Neuronal stem cell (in vitro differentiated cells): ENCODE results near the gene VDAC1.
A peak's percentile ranks its signal among the peaks of the same experiment; 100 is the strongest.

Source experiments
- DNase-seq: peaks from one replicate; pipeline ENCODE4 v3.0.0-alpha.2; 2013; ENCODE audit warnings: low spot score
- H2AFZ ChIP-seq: one replicate; pipeline ENCODE4 v1.6.1; 2013; ENCODE audit warnings: mild to moderate bottlenecking, low read length, inconsistent platforms
- H2AK5ac ChIP-seq: 2 replicates; pipeline ENCODE4 v1.6.1; 2013; ENCODE audit warnings: low read depth, mild to moderate bottlenecking, inconsistent platforms, low read length, moderate library complexity, mixed read lengths
- H2BK120ac ChIP-seq: 2 replicates; pipeline ENCODE4 v1.6.1; 2013; ENCODE audit warnings: low read depth, mild to moderate bottlenecking, inconsistent platforms, low read length, moderate library complexity, mixed read lengths
- H2BK12ac ChIP-seq: one replicate; pipeline ENCODE4 v1.6.1; 2013; ENCODE audit warnings: low read length, inconsistent platforms
- H2BK15ac ChIP-seq: 2 replicates; pipeline ENCODE4 v1.6.1; 2013; ENCODE audit warnings: mild to moderate bottlenecking, low read length, inconsistent platforms, mixed read lengths
- H2BK5ac ChIP-seq: one replicate; pipeline ENCODE4 v1.6.1; 2013; ENCODE audit warnings: inconsistent platforms, mild to moderate bottlenecking, low read length, moderate library complexity
- H3K14ac ChIP-seq: one replicate; pipeline ENCODE4 v1.6.1; 2013; ENCODE audit warnings: low read length, inconsistent platforms
- H3K18ac ChIP-seq: 2 replicates; pipeline ENCODE4 v1.6.1; 2013; ENCODE audit warnings: low read length, inconsistent platforms
- H3K23ac ChIP-seq: 2 replicates; pipeline ENCODE4 v1.6.1; 2013; ENCODE audit warnings: low read depth, mild to moderate bottlenecking, mixed read lengths, low read length, inconsistent platforms; ENCODE audit not compliant: poor library complexity
- H3K27ac ChIP-seq: replicated peaks from 3 replicates; pipeline ENCODE4 v1.5.1; 2013; ENCODE audit warnings: low read length, inconsistent platforms
- H3K27me3 ChIP-seq, 3 experiments: 2 replicates each; pipeline ENCODE4 v1.6.1; 2013; ENCODE audit warnings: low read length in 3 of 3, mild to moderate bottlenecking in 2 of 3, inconsistent platforms in 1 of 3, low read depth in 1 of 3, mixed read lengths in 1 of 3, moderate library complexity in 1 of 3; ENCODE audit not compliant: control insufficient read depth in 3 of 3, insufficient read depth in 3 of 3
- H3K36me3 ChIP-seq, 2 donors: replicated peaks in 1 of 2; 2 replicates each; pipeline ENCODE4 v1.6.1; 2013; ENCODE audit warnings: low read length in 2 of 2; ENCODE audit not compliant: control insufficient read depth in 2 of 2, insufficient read depth in 2 of 2
- H3K4ac ChIP-seq: 2 replicates; pipeline ENCODE4 v1.6.1; 2013; ENCODE audit warnings: inconsistent platforms, mild to moderate bottlenecking, low read length, moderate library complexity
- H3K4me1 ChIP-seq, 2 donors: 1 replicate in 1 of 2; 2 replicates in 1 of 2; pipeline ENCODE4 v1.6.1; 2013; ENCODE audit warnings: low read length in 2 of 2, low read depth in 1 of 2; ENCODE audit not compliant: control insufficient read depth in 2 of 2, insufficient read depth in 1 of 2
- H3K4me2 ChIP-seq: one replicate; pipeline ENCODE4 v1.6.1; 2013; ENCODE audit warnings: mild to moderate bottlenecking, low read length, inconsistent platforms; ENCODE audit not compliant: insufficient read depth, poor library complexity, severe bottlenecking
- H3K4me3 ChIP-seq, 2 donors: 2 replicates each; pipeline ENCODE4 v1.5.1; 2013; ENCODE audit warnings: low read length in 2 of 2, mild to moderate bottlenecking in 2 of 2, inconsistent platforms in 1 of 2, moderate library complexity in 1 of 2
- H3K79me1 ChIP-seq: one replicate; pipeline ENCODE4 v1.6.1; 2013; ENCODE audit warnings: low read depth, mild to moderate bottlenecking, inconsistent platforms, low read length, moderate library complexity
- H3K9ac ChIP-seq: one replicate; pipeline ENCODE4 v1.6.1; 2013; ENCODE audit warnings: mild to moderate bottlenecking, low read depth, low read length, inconsistent platforms; ENCODE audit not compliant: poor library complexity
- H3K9me3 ChIP-seq, 2 donors: replicated peaks in 1 of 2; 2 replicates each; pipeline versions ENCODE3 to v1.6.1; 2013; ENCODE audit warnings: low read length in 2 of 2, mild to moderate bottlenecking in 2 of 2, inconsistent platforms in 1 of 2, low read depth in 1 of 2, mixed read lengths in 1 of 2, moderate library complexity in 1 of 2; ENCODE audit not compliant: control insufficient read depth in 2 of 2, insufficient read depth in 1 of 2
- H4K8ac ChIP-seq: one replicate; pipeline ENCODE4 v1.6.1; 2013; ENCODE audit warnings: low read depth, mild to moderate bottlenecking, inconsistent platforms, low read length, moderate library complexity
- H4K91ac ChIP-seq: one replicate; pipeline ENCODE4 v1.6.1; 2013; ENCODE audit warnings: low read length, low read depth, mild to moderate bottlenecking, inconsistent platforms; ENCODE audit not compliant: poor library complexity
- WGBS, 2 donors: extraction: QIAGEN DNeasy Blood & Tissue Kit; methylation state at CpG; one replicate each; pipeline ENCODE4 v1.1.7; 2013; ENCODE audit warnings: missing lambda C conversion rate in 2 of 2, mixed read lengths in 1 of 2; ENCODE audit not compliant: insufficient read length in 2 of 2, insufficient replicate concordance in 1 of 2; ENCODE audit errors: extremely low coverage in 2 of 2; 5-methylcytosine and 5-hydroxymethylcytosine counted together

VDAC1 gene

DNA sequence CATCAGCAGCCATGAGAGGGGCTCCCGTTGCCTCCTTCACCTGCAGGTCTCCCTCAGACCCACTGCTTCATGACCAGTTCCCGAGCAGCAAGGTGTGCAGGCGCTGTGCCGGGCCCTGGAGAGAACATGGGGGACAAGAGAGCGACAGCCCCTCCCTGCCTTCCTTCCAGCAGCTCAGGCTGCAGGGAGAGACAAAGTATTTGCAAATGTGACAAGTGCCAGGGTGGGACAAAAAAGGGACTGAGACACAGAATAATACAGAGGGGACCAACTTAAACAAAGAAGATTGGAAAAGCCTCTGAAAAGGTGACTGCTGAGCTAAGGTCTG is 22.5 kb upstream of the VDAC1 start:
- no peak overlapping the region for H4K8ac ChIP-seq
- H2BK5ac ChIP-seq, result no peak overlapping the region
- H3K9me3 ChIP-seq, result no peaks in the 10 kb centered on the region
- no peak overlapping the region for H3K23ac ChIP-seq
- no peak overlapping the region for H3K4me3 ChIP-seq
- H3K4ac ChIP-seq, result no peak overlapping the region
- no peaks in the 10 kb centered on the region for H3K4me1 ChIP-seq
- WGBS, 2 donors, result no CpG with 5 or more reads among the region's 5 CpGs
- H3K27me3 ChIP-seq, result peaks cover 0 to 3% (median 2%) of the 10 kb centered on the region in 3 experiments
- H4K91ac ChIP-seq, result peak overlapping the region; percentile 64
- no peak overlapping the region for H3K27ac ChIP-seq
- no peak overlapping the region for H3K9ac ChIP-seq
- DNase-seq, result no peak
- no peak overlapping the region for H3K14ac ChIP-seq
- no peaks in the 10 kb centered on the region for H3K79me1 ChIP-seq
- no peaks in the 10 kb centered on the region for H3K36me3 ChIP-seq
- no peak overlapping the region for H3K4me2 ChIP-seq
- H2BK12ac ChIP-seq, result no peak overlapping the region
- H3K18ac ChIP-seq, result peak overlapping the region; percentile 61
- no peak overlapping the region for H2BK120ac ChIP-seq
- no peak overlapping the region for H2AFZ ChIP-seq
- no peak overlapping the region for H2BK15ac ChIP-seq
- H2AK5ac ChIP-seq, result no peak overlapping the region

DNA sequence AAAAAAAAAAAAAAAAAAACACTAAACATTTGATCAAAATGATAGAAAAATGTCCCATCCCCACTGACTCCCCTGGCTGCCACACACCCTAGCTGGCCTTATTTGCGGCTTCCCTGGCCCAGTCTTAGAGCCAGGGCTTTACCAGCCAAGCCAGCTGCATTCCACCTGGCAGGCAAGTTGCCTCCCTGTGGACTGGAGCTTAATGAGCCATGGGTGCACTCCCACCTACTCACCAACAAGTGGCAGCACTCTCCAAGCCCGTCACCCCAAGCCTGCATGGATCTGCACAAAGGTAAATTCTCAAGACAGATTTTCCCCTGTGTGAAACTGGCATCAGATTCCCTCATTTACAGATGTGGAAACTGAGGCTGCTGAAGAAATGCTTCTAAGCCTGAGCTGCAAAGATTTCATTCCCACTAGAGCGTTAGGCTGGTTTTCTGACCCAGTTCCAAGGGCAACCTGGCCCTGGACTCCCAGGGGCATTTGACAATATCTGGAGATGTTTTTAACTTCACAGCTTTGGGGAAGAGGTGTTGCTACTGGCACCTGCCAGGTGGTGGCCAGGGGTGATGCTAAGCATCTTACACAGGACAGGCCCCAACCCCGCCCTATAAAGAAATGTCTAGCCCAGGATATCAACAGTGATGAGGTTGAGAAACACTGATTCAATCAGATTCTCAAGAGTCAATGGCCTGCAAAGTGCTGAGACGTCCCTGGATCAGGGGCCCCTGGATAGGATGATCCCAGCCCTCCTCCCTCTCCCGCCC is 21.9 kb upstream of the VDAC1 start:
- H2BK5ac ChIP-seq, result no peak overlapping the region
- no peak overlapping the region for H2AK5ac ChIP-seq
- H3K4me1 ChIP-seq, result no peaks in the 10 kb centered on the region
- H2BK12ac ChIP-seq, result no peak overlapping the region
- peak overlapping the region; percentile 61 for H3K18ac ChIP-seq
- no peaks in the 10 kb centered on the region for H3K36me3 ChIP-seq
- H2BK120ac ChIP-seq, result no peak overlapping the region
- no CpG with 5 or more reads among the region's 6 CpGs for WGBS, 2 donors
- peaks cover 0 to 3% (median 2%) of the 10 kb centered on the region in 3 experiments for H3K27me3 ChIP-seq
- no peaks in the 10 kb centered on the region for H3K9me3 ChIP-seq
- no peak overlapping the region for H2BK15ac ChIP-seq
- no peak overlapping the region for H3K4me2 ChIP-seq
- H4K8ac ChIP-seq, result no peak overlapping the region
- H3K79me1 ChIP-seq, result no peaks in the 10 kb centered on the region
- H3K14ac ChIP-seq, result no peak overlapping the region
- H3K23ac ChIP-seq, result no peak overlapping the region
- no peak overlapping the region for H3K4ac ChIP-seq
- no peak overlapping the region for H4K91ac ChIP-seq
- peak; percentile 46 for DNase-seq
- no peak overlapping the region for H3K9ac ChIP-seq
- no peak overlapping the region for H3K27ac ChIP-seq
- H2AFZ ChIP-seq, result no peak overlapping the region
- H3K4me3 ChIP-seq, result no peak overlapping the region

DNA sequence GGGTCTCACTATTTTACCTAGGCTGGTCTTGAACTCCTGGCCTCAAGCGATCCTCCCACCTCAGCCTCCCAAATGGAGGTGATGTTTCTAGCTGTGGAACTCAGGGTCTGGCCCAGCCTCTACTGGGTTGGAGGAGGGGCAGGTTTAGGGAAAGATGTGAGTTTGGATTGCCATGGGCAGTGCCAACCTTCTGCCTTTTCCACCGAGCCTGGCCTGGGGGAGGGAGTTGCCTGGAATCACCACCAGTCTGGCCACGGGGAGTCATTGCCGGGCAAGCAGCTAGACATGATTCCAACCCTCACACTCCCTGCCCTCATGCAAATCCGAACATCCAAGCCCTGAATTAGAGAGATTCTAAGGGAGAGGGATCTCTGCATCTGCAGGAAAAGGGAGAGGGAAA is 21.0 kb upstream of the VDAC1 start:
- H2BK120ac ChIP-seq, result no peak overlapping the region
- no peak overlapping the region for H3K27ac ChIP-seq
- H3K4me1 ChIP-seq, result no peaks in the 10 kb centered on the region
- DNase-seq, result no peak
- H2AFZ ChIP-seq, result no peak overlapping the region
- peaks cover 0 to 3% (median 2%) of the 10 kb centered on the region in 3 experiments for H3K27me3 ChIP-seq
- no CpG with 5 or more reads among the region's 5 CpGs for WGBS, 2 donors
- H2BK5ac ChIP-seq, result no peak overlapping the region
- no peak overlapping the region for H2BK12ac ChIP-seq
- H3K9me3 ChIP-seq, result no peaks in the 10 kb centered on the region
- H3K4me2 ChIP-seq, result no peak overlapping the region
- H3K14ac ChIP-seq, result no peak overlapping the region
- H2AK5ac ChIP-seq, result no peak overlapping the region
- H3K36me3 ChIP-seq, result no peaks in the 10 kb centered on the region
- no peak overlapping the region for H4K8ac ChIP-seq
- no peak overlapping the region for H3K18ac ChIP-seq
- peak overlapping the region; percentile 73 for H3K23ac ChIP-seq
- no peaks in the 10 kb centered on the region for H3K79me1 ChIP-seq
- H3K9ac ChIP-seq, result no peak overlapping the region
- no peak overlapping the region for H2BK15ac ChIP-seq
- no peak overlapping the region for H4K91ac ChIP-seq
- H3K4me3 ChIP-seq, result no peak overlapping the region
- no peak overlapping the region for H3K4ac ChIP-seq

- DNase-seq, result no peak
These were observed 20.0 kb upstream of the VDAC1 start for GRCh38 chr5:134024811-134025210.

More at GRCh38 chr5:134024811-134025210, 20.0 kb upstream of the VDAC1 start:
- Histone ChIP-seq H2BK120ac (no peak overlapping the region), H3K23ac (no peak overlapping the region), H3K4ac (no peak overlapping the region), H3K36me3 (no peaks in the 10 kb centered on the region), H2BK12ac (no peak overlapping the region), H2BK15ac (no peak overlapping the region), H3K18ac (peak overlapping the region; percentile 74), H3K14ac (no peak overlapping the region), H3K27me3 (peaks cover 0 to 5% (median 2%) of the 10 kb centered on the region in 3 experiments), H3K4me3 (no peak overlapping the region), H2AK5ac (peak overlapping the region; percentile 36), H4K8ac (no peak overlapping the region), H3K4me2 (no peak overlapping the region), H4K91ac (no peak overlapping the region), H3K9me3 (no peaks in the 10 kb centered on the region), H2AFZ (no peak overlapping the region), H3K79me1 (no peaks in the 10 kb centered on the region), H3K4me1 (no peaks in the 10 kb centered on the region), H3K27ac (no peak overlapping the region), H3K9ac (no peak overlapping the region), H2BK5ac (no peak overlapping the region)
- no CpG with 5 or more reads among the region's 2 CpGs for WGBS, 2 donors
